ACC112 (cell line): Measurements from ENCODE around the gene CPNE4.

Experiments used
- H2AFZ ChIP-seq: fragments of 200-600 bp; sonication (generic); one replicate; pipeline ENCODE4 v1.6.0; 2017; ENCODE audit warnings: antibody characterized with exemption, low read length; ENCODE audit not compliant: unreplicated experiment
- H3K27ac ChIP-seq: fragments of 200-600 bp; sonication (generic); 2 replicates; pipeline ENCODE4 v1.5.1; 2014; ENCODE audit warnings: low read depth, mild to moderate bottlenecking, antibody characterized with exemption, low read length, moderate library complexity
- H3K27me3 ChIP-seq: fragments of 200-600 bp; sonication (generic); 2 replicates; pipeline ENCODE4 v1.6.1; 2014; ENCODE audit warnings: mild to moderate bottlenecking, antibody characterized with exemption, low read length, moderate library complexity, mixed read lengths; ENCODE audit not compliant: insufficient read depth
- H3K36me3 ChIP-seq: fragments of 200-600 bp; sonication (generic); 2 replicates; pipeline ENCODE4 v1.6.1; 2016; ENCODE audit warnings: mild to moderate bottlenecking, antibody characterized with exemption, low read length, moderate library complexity, mixed read lengths; ENCODE audit not compliant: insufficient read depth
- H3K4me1 ChIP-seq: fragments of 200-600 bp; sonication (generic); one replicate; pipeline ENCODE4 v1.6.1; 2016; ENCODE audit warnings: low read length, mixed read lengths; ENCODE audit not compliant: insufficient read depth, unreplicated experiment, control insufficient read depth
- H3K4me3 ChIP-seq: fragments of 200-600 bp; sonication (generic); 2 replicates; pipeline ENCODE4 v1.5.1; 2014; ENCODE audit warnings: mild to moderate bottlenecking, low read depth, low read length
- H3K79me2 ChIP-seq: fragments of 200-600 bp; sonication (generic); one replicate; pipeline ENCODE4 v1.6.0; 2016; ENCODE audit warnings: low read length; ENCODE audit not compliant: control insufficient read depth, unreplicated experiment, insufficient read depth

Gene CPNE4

DNA sequence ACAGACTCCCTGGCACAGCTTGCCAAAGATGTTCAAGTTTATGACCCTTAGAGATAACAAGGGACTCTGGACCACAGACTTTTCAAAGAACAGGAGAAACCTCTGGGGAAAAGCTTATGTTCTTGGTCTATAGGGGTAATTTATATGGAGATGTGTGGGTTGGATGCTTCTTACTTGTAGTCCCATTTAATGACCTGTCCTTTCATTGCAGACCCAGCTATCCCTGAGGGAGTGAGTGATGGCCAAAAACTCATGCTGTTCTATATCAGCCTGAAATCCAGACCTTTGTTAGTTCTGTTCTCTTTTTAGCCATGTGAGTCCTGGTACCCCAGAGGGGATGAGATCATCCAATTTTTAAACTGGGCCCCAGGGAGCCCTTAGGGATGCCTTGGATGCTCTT, 488.4 kb downstream of the CPNE4 start:
- H3K36me3 ChIP-seq, result no peaks in the 10 kb centered on the region
- peaks cover 16% of the 10 kb centered on the region; the same call in 1 of the 2 replicates for H3K27me3 ChIP-seq
- no peak overlapping the region for H3K27ac ChIP-seq
- peaks cover 11% of the 10 kb centered on the region for H3K4me1 ChIP-seq
- no peak overlapping the region for H3K4me3 ChIP-seq
- no peak overlapping the region for H2AFZ ChIP-seq
- no peaks in the 10 kb centered on the region for H3K79me2 ChIP-seq

DNA sequence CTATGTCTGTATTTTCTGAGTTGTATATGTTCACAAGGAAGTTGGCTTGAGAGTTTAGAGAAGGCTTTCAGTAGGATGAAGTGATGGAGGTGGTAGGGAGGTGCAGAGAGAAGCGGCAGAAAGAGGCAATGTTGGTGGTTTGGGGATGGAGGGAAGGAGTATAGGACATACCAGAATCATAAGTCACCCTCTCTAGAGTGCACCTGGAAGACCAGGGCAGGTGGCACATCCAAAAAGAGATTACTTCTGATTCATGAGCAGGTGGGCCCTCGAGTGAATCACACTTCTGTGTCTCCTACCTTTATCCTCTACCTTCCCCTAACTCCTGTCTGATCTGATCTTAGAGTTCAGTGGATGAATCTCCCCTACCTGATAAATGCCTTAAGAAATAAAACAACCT, 490.3 kb downstream of the CPNE4 start:
- H2AFZ ChIP-seq, result no peak overlapping the region
- H3K4me3 ChIP-seq, result no peak overlapping the region
- peaks cover 11% of the 10 kb centered on the region for H3K4me1 ChIP-seq
- H3K27me3 ChIP-seq, result 0 out of 2 replicates have a peak, but pooled peaks cover 2% of the 10 kb centered on the region
- no peaks in the 10 kb centered on the region for H3K79me2 ChIP-seq
- no peaks in the 10 kb centered on the region for H3K36me3 ChIP-seq
- peak overlapping the region; percentile 19 for H3K27ac ChIP-seq

DNA sequence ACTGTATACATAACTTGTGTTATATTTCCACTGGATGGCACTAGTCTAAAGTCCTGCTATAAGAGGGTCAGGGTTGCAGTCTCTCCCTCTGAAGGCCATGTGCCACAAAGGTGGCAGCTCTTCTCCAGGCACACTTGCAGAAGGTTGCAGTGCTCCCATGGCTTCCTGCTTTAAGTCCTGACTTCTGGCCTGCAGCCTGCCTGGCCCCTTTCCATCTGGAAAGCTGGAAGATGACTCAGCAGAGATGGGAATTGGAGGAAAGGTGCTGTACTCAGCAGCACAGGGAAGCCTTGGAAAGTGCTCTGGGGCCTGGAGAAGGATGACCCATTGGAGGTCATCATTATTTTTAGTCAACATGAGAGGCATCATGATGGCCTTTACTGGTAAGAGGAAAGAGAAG, 491.1 kb downstream of the CPNE4 start:
- peak overlapping the region; percentile 35 for H2AFZ ChIP-seq
- H3K36me3 ChIP-seq, result no peaks in the 10 kb centered on the region
- no peak overlapping the region for H3K4me3 ChIP-seq
- peaks cover 11% of the 10 kb centered on the region for H3K4me1 ChIP-seq
- H3K27ac ChIP-seq, result peak overlapping the region; percentile 19; the same call in 1 of the 2 replicates
- H3K79me2 ChIP-seq, result no peaks in the 10 kb centered on the region
- H3K27me3 ChIP-seq, result 0 out of 2 replicates have a peak, but pooled peaks cover 2% of the 10 kb centered on the region

DNA sequence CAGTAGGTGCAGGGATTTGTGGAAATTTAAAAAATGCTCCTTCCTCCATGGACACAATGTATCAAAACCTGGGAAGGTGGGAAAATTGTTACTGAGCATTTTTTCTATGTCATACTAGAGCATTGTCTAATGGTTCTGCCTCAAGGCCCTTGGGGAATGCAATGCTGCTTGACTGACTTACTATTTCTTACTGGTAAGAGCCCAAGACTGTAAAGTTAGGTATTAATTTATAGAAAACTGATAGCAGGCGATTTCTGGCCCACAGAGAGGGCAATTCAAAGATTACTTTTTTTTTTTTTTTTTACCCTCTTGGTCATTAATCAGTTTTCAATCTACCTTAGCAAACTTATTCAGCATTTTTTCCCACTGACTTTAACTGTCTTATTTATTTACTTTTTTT, 493.5 kb downstream of the CPNE4 start:
- Histone ChIP-seq H3K79me2 (no peaks in the 10 kb centered on the region), H3K36me3 (no peaks in the 10 kb centered on the region), H3K27me3 (no peaks in the 10 kb centered on the region), H3K4me3 (no peak overlapping the region), H3K27ac (no peak overlapping the region), H3K4me1 (peaks cover 11% of the 10 kb centered on the region), H2AFZ (no peak overlapping the region)

DNA sequence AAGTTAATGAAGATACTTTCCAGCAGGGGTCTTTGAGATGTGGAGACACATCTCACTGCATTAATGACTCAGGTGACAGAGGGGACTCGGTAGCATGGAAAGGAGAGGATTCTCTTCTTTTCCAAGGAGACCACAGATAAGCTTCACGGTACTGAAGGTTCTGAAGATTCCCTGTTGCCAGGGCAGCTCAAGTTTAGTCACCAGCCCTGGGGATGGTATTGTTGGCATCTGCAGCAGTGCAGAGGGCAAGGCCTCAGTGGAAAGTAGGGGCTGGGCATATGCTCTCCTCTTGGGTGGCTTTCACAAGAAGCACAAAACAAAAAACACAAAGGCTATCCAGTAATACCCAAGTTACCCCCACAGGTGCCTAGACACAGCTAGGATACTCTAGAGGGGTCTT, 494.0 kb downstream of the CPNE4 start:
- H3K27ac ChIP-seq, result no peak overlapping the region
- H3K4me1 ChIP-seq, result peaks cover 13% of the 10 kb centered on the region
- H2AFZ ChIP-seq, result no peak overlapping the region
- no peaks in the 10 kb centered on the region for H3K27me3 ChIP-seq
- no peaks in the 10 kb centered on the region for H3K79me2 ChIP-seq
- H3K36me3 ChIP-seq, result no peaks in the 10 kb centered on the region
- no peak overlapping the region for H3K4me3 ChIP-seq

DNA sequence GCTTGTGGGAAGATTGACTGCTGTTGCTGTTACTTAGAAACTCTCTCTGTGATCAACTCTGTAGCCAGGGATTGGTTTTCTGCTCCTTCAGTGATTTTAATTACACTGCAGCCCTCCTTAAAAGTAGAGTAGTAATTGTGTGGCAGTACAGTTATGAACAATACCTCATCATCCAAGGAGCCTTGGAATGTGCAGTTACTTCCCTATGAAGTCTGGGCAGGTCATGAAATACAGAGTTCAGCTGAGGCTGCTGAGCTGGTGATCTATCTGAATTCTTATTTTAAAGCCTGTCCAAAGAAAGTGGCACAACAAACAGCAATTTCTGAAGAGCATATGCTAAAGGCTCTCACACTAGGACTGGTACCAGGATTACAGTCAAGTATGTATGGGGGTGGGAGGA, 494.7 kb downstream of the CPNE4 start:
- Histone ChIP-seq H3K27me3 (no peaks in the 10 kb centered on the region), H2AFZ (no peak overlapping the region), H3K27ac (no peak overlapping the region), H3K4me3 (no peak overlapping the region), H3K4me1 (peaks cover 18% of the 10 kb centered on the region), H3K79me2 (no peaks in the 10 kb centered on the region), H3K36me3 (no peaks in the 10 kb centered on the region)

DNA sequence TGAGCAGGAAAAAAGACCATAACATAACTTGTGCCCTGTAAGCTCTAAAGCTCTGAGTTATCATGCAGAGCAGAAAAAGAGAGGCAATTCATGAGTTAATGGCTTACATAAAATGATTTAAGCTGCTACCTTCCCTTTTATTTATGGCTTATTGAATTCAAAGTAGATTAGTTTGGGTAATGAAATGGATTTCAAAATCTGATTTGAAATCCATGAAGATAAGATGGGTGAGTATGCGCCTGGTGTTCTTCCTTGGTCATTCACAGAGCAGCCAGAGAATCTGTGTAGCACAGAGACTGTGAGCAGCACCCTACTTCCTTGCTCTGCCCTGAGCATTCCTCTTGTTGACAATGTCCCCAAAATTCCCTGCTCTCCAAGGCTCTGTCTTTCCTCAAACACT, 495.8 kb downstream of the CPNE4 start:
- Histone ChIP-seq H3K27ac (no peak overlapping the region), H3K79me2 (no peaks in the 10 kb centered on the region), H3K4me3 (no peak overlapping the region), H3K36me3 (no peaks in the 10 kb centered on the region), H2AFZ (no peak overlapping the region), H3K27me3 (no peaks in the 10 kb centered on the region), H3K4me1 (peaks cover 11% of the 10 kb centered on the region)

DNA sequence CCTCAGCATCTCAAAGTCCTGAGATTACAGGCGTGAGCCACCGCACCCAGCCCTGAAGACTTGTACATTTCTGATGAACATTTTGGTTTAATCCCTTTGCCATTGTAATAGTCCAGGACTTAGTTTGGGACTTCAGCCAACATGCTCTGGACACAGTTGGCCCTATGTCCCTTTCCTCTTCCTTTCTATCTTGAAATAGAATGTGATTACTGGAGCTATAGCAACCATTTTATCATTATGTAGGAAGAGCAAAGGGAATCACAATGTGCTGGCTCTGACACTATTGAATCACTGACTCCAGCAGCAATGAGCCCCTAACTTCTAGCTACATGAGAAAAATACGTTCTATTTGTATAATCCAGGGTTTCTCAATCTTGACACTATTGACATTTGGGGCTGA, 497.3 kb downstream of the CPNE4 start:
- H3K4me1 ChIP-seq, result peaks cover 6% of the 10 kb centered on the region
- H3K4me3 ChIP-seq, result no peak overlapping the region
- no peaks in the 10 kb centered on the region for H3K27me3 ChIP-seq
- H2AFZ ChIP-seq, result no peak overlapping the region
- no peaks in the 10 kb centered on the region for H3K36me3 ChIP-seq
- H3K79me2 ChIP-seq, result no peaks in the 10 kb centered on the region
- H3K27ac ChIP-seq, result no peak overlapping the region

DNA sequence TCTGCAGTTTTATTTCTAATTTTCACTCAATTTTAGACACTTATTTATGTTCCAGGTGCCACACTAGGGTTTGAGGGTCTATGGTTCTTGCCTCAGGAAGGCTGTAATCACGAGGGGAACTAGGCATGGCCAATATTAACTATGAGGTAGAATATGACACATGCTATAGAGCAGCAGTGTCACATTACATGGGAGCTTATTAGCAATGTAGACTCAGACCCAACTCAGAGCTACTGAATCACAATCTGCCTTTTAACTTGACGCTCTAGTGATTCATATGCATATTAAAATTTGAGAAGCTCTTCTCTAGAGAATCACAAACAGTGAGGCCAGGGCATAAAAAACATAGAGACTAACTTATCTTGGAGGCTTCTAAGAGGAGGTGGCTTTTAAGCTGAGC, 499.2 kb downstream of the CPNE4 start:
- H3K79me2 ChIP-seq, result no peaks in the 10 kb centered on the region
- no peaks in the 10 kb centered on the region for H3K27me3 ChIP-seq
- H3K36me3 ChIP-seq, result no peaks in the 10 kb centered on the region
- H3K27ac ChIP-seq, result no peak overlapping the region
- H2AFZ ChIP-seq, result no peak overlapping the region
- H3K4me3 ChIP-seq, result no peak overlapping the region
- H3K4me1 ChIP-seq, result peaks cover 6% of the 10 kb centered on the region

DNA sequence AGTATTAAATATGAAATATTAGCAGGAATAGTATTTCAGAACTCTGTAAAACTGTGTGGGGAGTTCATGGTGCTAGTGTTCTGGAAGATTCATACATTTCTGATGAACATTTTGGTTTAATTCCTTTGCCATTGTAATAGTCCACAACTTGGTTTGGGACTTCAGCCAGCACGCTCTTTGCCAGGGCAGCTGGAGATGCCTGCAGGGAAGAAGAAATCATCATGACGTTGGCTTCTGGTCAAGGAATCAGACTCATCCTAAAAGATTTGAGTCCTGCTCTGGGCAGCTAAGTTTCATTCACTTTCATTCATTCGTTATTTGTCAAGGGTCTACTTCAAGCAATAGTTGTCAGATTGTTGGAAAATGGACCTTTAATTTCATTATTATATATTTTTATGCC, 499.7 kb downstream of the CPNE4 start:
- H3K4me3 ChIP-seq, result no peak overlapping the region
- H3K27ac ChIP-seq, result no peak overlapping the region
- H2AFZ ChIP-seq, result no peak overlapping the region
- H3K79me2 ChIP-seq, result no peaks in the 10 kb centered on the region
- H3K36me3 ChIP-seq, result no peaks in the 10 kb centered on the region
- no peaks in the 10 kb centered on the region for H3K27me3 ChIP-seq
- H3K4me1 ChIP-seq, result peaks cover 6% of the 10 kb centered on the region

DNA sequence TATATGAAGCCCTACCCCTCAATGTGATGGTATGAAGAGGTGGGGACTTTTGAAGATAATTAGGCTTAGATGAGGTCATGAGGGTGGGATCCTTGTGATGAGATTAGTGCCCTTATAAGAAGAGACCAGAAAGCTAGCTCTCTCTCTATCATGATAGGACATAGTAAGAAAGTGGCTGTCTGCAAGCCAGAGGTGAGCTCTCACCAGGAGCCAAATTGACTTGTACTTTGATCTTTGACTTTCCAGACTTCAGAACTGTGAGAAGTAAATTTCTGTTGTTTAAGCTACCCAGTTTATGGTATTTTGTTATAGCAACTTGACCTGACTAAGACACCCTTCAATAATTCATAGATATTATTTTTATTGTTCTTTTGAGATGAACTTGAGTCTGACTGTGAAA, 502.2 kb downstream of the CPNE4 start:
- Histone ChIP-seq H2AFZ (no peak overlapping the region), H3K27me3 (no peaks in the 10 kb centered on the region)

More for the DNA sequence above, 502.2 kb downstream of the CPNE4 start:
- Histone ChIP-seq H3K4me1 (peaks cover 6% of the 10 kb centered on the region), H3K36me3 (no peaks in the 10 kb centered on the region), H3K27ac (no peak overlapping the region), H3K4me3 (no peak overlapping the region), H3K79me2 (no peaks in the 10 kb centered on the region)
